H9 (cell line): ENCODE results near the gene ZWILCH. TPM values are rescaled to one million over a fixed set of nuclear protein-coding genes. Genes with fewer than 3 reads are reported as not detected.

Experiments
- DNase-seq: peaks from one replicate; pipeline ENCODE4 v3.0.0-alpha.2; 2017
- H2AFZ ChIP-seq: one replicate; pipeline ENCODE4 v1.6.1; 2013; ENCODE audit warnings: mild to moderate bottlenecking, low read length, control low read depth, moderate library complexity
- H2AK5ac ChIP-seq: 2 replicates; pipeline ENCODE4 v1.6.1; 2013; ENCODE audit warnings: low read length, control low read depth, mixed read lengths; ENCODE audit not compliant: insufficient read length
- H2BK120ac ChIP-seq: one replicate; pipeline ENCODE4 v1.6.1; 2013; ENCODE audit warnings: low read depth, mild to moderate bottlenecking, low read length, control low read depth, inconsistent platforms; ENCODE audit not compliant: poor library complexity, severe bottlenecking
- H2BK12ac ChIP-seq: 2 replicates; pipeline ENCODE4 v1.6.1; 2013; ENCODE audit warnings: low read length, control low read depth, mixed read lengths, low read depth; ENCODE audit not compliant: insufficient read length
- H2BK15ac ChIP-seq: 2 replicates; pipeline ENCODE4 v1.6.1; 2013; ENCODE audit warnings: low read depth, low read length, control low read depth
- H2BK20ac ChIP-seq: one replicate; pipeline ENCODE4 v1.6.1; 2013; ENCODE audit warnings: low read depth, mild to moderate bottlenecking, low read length, control low read depth, inconsistent platforms; ENCODE audit not compliant: poor library complexity, severe bottlenecking
- H2BK5ac ChIP-seq: 2 replicates; pipeline ENCODE4 v1.6.1; 2013; ENCODE audit warnings: low read length, control low read depth, mixed read lengths; ENCODE audit not compliant: insufficient read length
- H3K14ac ChIP-seq: 2 replicates; pipeline ENCODE4 v1.6.1; 2013; ENCODE audit warnings: low read length, control low read depth; ENCODE audit not compliant: insufficient read depth
- H3K18ac ChIP-seq: 2 replicates; pipeline ENCODE4 v1.6.1; 2013; ENCODE audit warnings: low read depth, mild to moderate bottlenecking, mixed read lengths, low read length, control low read depth; ENCODE audit not compliant: insufficient read length
- H3K23ac ChIP-seq: 2 replicates; pipeline ENCODE4 v1.6.1; 2013; ENCODE audit warnings: low read length, control low read depth, mixed read lengths, low read depth; ENCODE audit not compliant: insufficient read length
- H3K23me2 ChIP-seq: 2 replicates; pipeline ENCODE4 v1.6.1; 2013; ENCODE audit warnings: low read depth, mild to moderate bottlenecking, mixed read lengths, low read length, control low read depth; ENCODE audit not compliant: insufficient read length, poor library complexity, severe bottlenecking
- H3K27ac ChIP-seq: 2 replicates; pipeline ENCODE4 v1.5.1; 2013; ENCODE audit warnings: low read length, control low read depth, mixed read lengths, low read depth; ENCODE audit not compliant: insufficient read length
- H3K27me3 ChIP-seq: 2 replicates; pipeline ENCODE4 v1.6.1; 2013; ENCODE audit warnings: low read length, control low read depth, inconsistent platforms; ENCODE audit not compliant: insufficient read depth
- H3K4ac ChIP-seq: 2 replicates; pipeline ENCODE4 v1.6.1; 2013; ENCODE audit warnings: low read depth, mild to moderate bottlenecking, control low read depth, inconsistent platforms, low read length, moderate library complexity
- H3K4me1 ChIP-seq: 2 replicates; pipeline ENCODE4 v1.6.1; 2013; ENCODE audit warnings: low read length, control low read depth, inconsistent platforms; ENCODE audit not compliant: insufficient read depth
- H3K4me2 ChIP-seq: 2 replicates; pipeline ENCODE4 v1.6.1; 2013; ENCODE audit warnings: low read length, control low read depth, mixed read lengths; ENCODE audit not compliant: insufficient read length, insufficient read depth
- H3K56ac ChIP-seq: 2 replicates; pipeline ENCODE4 v1.6.1; 2013; ENCODE audit warnings: low read depth, mild to moderate bottlenecking, mixed read lengths, low read length, control low read depth; ENCODE audit not compliant: insufficient read length
- H3K79me1 ChIP-seq: 2 replicates; pipeline ENCODE4 v1.6.1; 2013; ENCODE audit warnings: low read depth, mild to moderate bottlenecking, moderate library complexity, low read length, control low read depth, inconsistent platforms; ENCODE audit not compliant: insufficient read depth, poor library complexity, severe bottlenecking
- H3K79me2 ChIP-seq: 2 replicates; pipeline ENCODE4 v1.6.1; 2013; ENCODE audit warnings: low read length, control low read depth, inconsistent platforms; ENCODE audit not compliant: insufficient read depth
- H3K9ac ChIP-seq: 2 replicates; pipeline ENCODE4 v1.6.1; 2013; ENCODE audit warnings: low read length, control low read depth, mixed read lengths; ENCODE audit not compliant: insufficient read length; ENCODE audit errors: extremely low read depth
- H3K9me3 ChIP-seq: one replicate; pipeline ENCODE4 v1.6.1; 2013; ENCODE audit warnings: low read depth, low read length, inconsistent platforms; ENCODE audit not compliant: control insufficient read depth
- H3T11ph ChIP-seq: one replicate; pipeline ENCODE4 v1.6.1; 2013; ENCODE audit warnings: mild to moderate bottlenecking, low read length, control low read depth, inconsistent platforms
- H4K20me1 ChIP-seq: one replicate; pipeline ENCODE4 v1.6.1; 2013; ENCODE audit not compliant: control insufficient read depth, insufficient read length, insufficient read depth
- H4K5ac ChIP-seq: 2 replicates; pipeline ENCODE4 v1.6.1; 2013; ENCODE audit warnings: low read depth, mild to moderate bottlenecking, mixed read lengths, low read length, control low read depth; ENCODE audit not compliant: insufficient read length
- H4K8ac ChIP-seq: replicated peaks from 2 replicates; pipeline ENCODE4 v1.6.1; 2013; ENCODE audit warnings: low read length, control low read depth, mixed read lengths, low read depth; ENCODE audit not compliant: insufficient read length
- H4K91ac ChIP-seq: 2 replicates; pipeline ENCODE4 v1.6.1; 2013; ENCODE audit warnings: low read depth, mild to moderate bottlenecking, moderate library complexity, mixed read lengths, low read length, control low read depth; ENCODE audit not compliant: insufficient read length
- H3K27ac Mint-ChIP-seq, 3 experiments: 2 replicates in 2 of 3; 3 replicates in 1 of 3; pipeline ENCODE4 v1.8.0; 2020 to 2021; ENCODE audit warnings: mixed read lengths in 3 of 3, mild to moderate bottlenecking in 1 of 3, moderate library complexity in 1 of 3
- H3K27me3 Mint-ChIP-seq: 2 replicates; pipeline ENCODE4 v1.8.0; 2021; ENCODE audit warnings: low read depth, mild to moderate bottlenecking, moderate library complexity, mixed read lengths
- H3K36me3 Mint-ChIP-seq, 3 experiments: 2 replicates in 2 of 3; 3 replicates in 1 of 3; pipeline ENCODE4 v1.8.0; 2020 to 2021; ENCODE audit warnings: low read depth in 3 of 3, mixed read lengths in 3 of 3; ENCODE audit not compliant: insufficient read depth in 1 of 3
- H3K4me1 Mint-ChIP-seq, 2 experiments: 2 replicates each; pipeline ENCODE4 v1.8.0; 2020; ENCODE audit warnings: mixed read lengths in 2 of 2
- H3K4me3 Mint-ChIP-seq, 2 experiments: 2 replicates in 1 of 2; 3 replicates in 1 of 2; pipeline ENCODE4 v1.8.0; 2020 to 2021; ENCODE audit warnings: mild to moderate bottlenecking in 2 of 2, mixed read lengths in 2 of 2, moderate library complexity in 1 of 2
- H3K9me3 Mint-ChIP-seq, 2 experiments: 2 replicates in 1 of 2; 3 replicates in 1 of 2; pipeline ENCODE4 v1.8.0; 2020; ENCODE audit warnings: mild to moderate bottlenecking in 2 of 2, mixed read lengths in 2 of 2, moderate library complexity in 1 of 2
- CTCF ChIP-seq: fragments of 200-600 bp; sonication (generic); conservative IDR thresholded peaks from 3 replicates; pipeline ENCODE4 v1.8.0; 2021; ENCODE audit warnings: antibody characterized with exemption, mild to moderate bottlenecking
- WGBS: extraction: QIAGEN DNeasy Blood & Tissue Kit; methylation state at CpG from one replicate; pipeline ENCODE4 v1.1.7; 2013; ENCODE audit warnings: missing lambda C conversion rate, low lambda C conversion rate, mixed read lengths; ENCODE audit not compliant: insufficient read length; ENCODE audit errors: extremely low coverage; 5-methylcytosine and 5-hydroxymethylcytosine counted together
- total RNA-seq: library from RNA; stranded (reverse); gene quantifications from 2 replicates; pipeline ENCODE4 v1.2.1, GENCODE V29; 2021

Gene ZWILCH
- total RNA-seq, 1 experiment from 2014 or later: 47.2 TPM

GRCh38 chr15:66472176-66472999, 32.7 kb upstream of the ZWILCH start:
- Histone ChIP-seq H3K9ac (no peak overlapping the region), H3K23ac (no peak overlapping the region), H2AFZ (no peak overlapping the region), H3K27me3 (no peaks in the 10 kb centered on the region), H3K27ac (peak overlapping the region; percentile 83), H3K14ac (no peak overlapping the region), H3K79me1 (no peaks in the 10 kb centered on the region), H3K4me2 (no peak overlapping the region), H2BK20ac (no peak overlapping the region), H3K4me1 (peaks cover 32% of the 10 kb centered on the region), H4K5ac (no peak overlapping the region), H2BK12ac (no peak overlapping the region), H3K56ac (no peak overlapping the region), H3K4ac (no peak overlapping the region), H2BK5ac (no peak overlapping the region), H4K8ac (no peak overlapping the region), H4K20me1 (no peaks in the 10 kb centered on the region), H3K9me3 (no peaks in the 10 kb centered on the region), H3K79me2 (no peaks in the 10 kb centered on the region), H4K91ac (no peak overlapping the region), H2BK15ac (no peak overlapping the region), H3K18ac (no peak overlapping the region), H2BK120ac (no peak overlapping the region), H3T11ph (no peak overlapping the region), H2AK5ac (no peak overlapping the region), H3K23me2 (no peaks in the 10 kb centered on the region)
- WGBS: no CpG with 5 or more reads among the region's 8 CpGs
- Mint-ChIP-seq H3K36me3 (peaks cover 2 to 4% (median 4%) of the 10 kb centered on the region in 3 experiments; a peak in 4 of 7 replicates), H3K27ac (peak overlapping the region; percentile 20 to 99 (median 83); a peak in 6 of 7 replicates), H3K4me1 (peaks cover 72 to 79% of the 10 kb centered on the region in 2 experiments), H3K4me3 (no peak overlapping the region), H3K27me3 (no peaks in the 10 kb centered on the region), H3K9me3 (no peaks in the 10 kb centered on the region)
- DNase-seq: no peak
- TF ChIP-seq CTCF: no peak
